Endothelial cell of umbilical vein (primary cell): ENCODE measurements around the gene TIMM50. TPM values are rescaled to one million over a fixed set of nuclear protein-coding genes. Genes with fewer than 3 reads are reported as not detected.

Experiments
- BruUV-seq: library from RNA; stranded (reverse); fragments of 400-500 nt; replicated peaks from 2 replicates; lab custom pipeline; 2021; lab: Mats Ljungman, UMichigan
- CTCF ChIA-PET: fragments of 300-600, 350-600 bp; sonication (Branson Sonifier 250); formaldehyde crosslinking; loops from one replicate; lab custom pipeline; 2021; ENCODE audit warnings: antibody characterized with exemption, inconsistent platforms; lab: Charles Lee
- POLR2A ChIA-PET: fragments of 300-600, 350-600 bp; sonication (Branson Sonifier 250); formaldehyde crosslinking; loops from one replicate; lab custom pipeline; 2021; ENCODE audit warnings: antibody characterized with exemption, inconsistent platforms; lab: Charles Lee
- DNase-seq: peaks from one replicate; pipeline ENCODE4 v3.0.0-alpha.2; 2011; ENCODE audit warnings: low read depth, low spot score
- FAIRE-seq: peaks from 2 replicates; lab custom pipeline; 2011; peaks lifted over from hg19 to GRCh38; lab: Jason Lieb, UNC
- H2AFZ ChIP-seq: 2 replicates; pipeline ENCODE4 v1.6.0; 2012; ENCODE audit warnings: low read depth, low read length, control low read depth, inconsistent platforms
- H3K27ac ChIP-seq: 2 replicates; pipeline ENCODE4 v1.5.1; 2011; ENCODE audit warnings: low read depth, mild to moderate bottlenecking, control low read depth, low read length, moderate library complexity; ENCODE audit not compliant: insufficient read depth
- H3K27me3 ChIP-seq, 2 experiments: 2 replicates each; pipeline versions ENCODE4 v1.6.0 to v1.6.1; 2011; ENCODE audit warnings: low read length in 2 of 2, mixed read lengths in 1 of 2; ENCODE audit not compliant: control insufficient read depth in 2 of 2, insufficient read depth in 2 of 2
- H3K36me3 ChIP-seq, 2 experiments: 2 replicates in 1 of 2; 3 replicates in 1 of 2; pipeline ENCODE4 v1.5.1; 2011; ENCODE audit warnings: low read length in 2 of 2, mild to moderate bottlenecking in 1 of 2, moderate library complexity in 1 of 2; ENCODE audit not compliant: control insufficient read depth in 2 of 2, insufficient read depth in 2 of 2; ENCODE audit errors: extremely low read depth in 1 of 2
- H3K4me1 ChIP-seq: 3 replicates; pipeline ENCODE4 v1.5.1; 2011; ENCODE audit warnings: mild to moderate bottlenecking, low read length; ENCODE audit not compliant: control insufficient read depth, insufficient read depth; ENCODE audit errors: extremely low read depth
- H3K4me2 ChIP-seq: 2 replicates; pipeline ENCODE4 v1.6.1; 2011; ENCODE audit warnings: low read length, control low read depth, mixed read lengths; ENCODE audit not compliant: insufficient read depth
- H3K4me3 ChIP-seq, 3 experiments: fragments of 200-600 bp in 1 of 3; sonication (generic), shearing (Covaris generic) in 1 of 3; replicated peaks in 1 of 3; 2 replicates each; pipeline ENCODE4 v1.5.1; 2011 to 2016; ENCODE audit warnings: control low read depth in 3 of 3, low read length in 3 of 3, mild to moderate bottlenecking in 2 of 3, inconsistent platforms in 1 of 3, low read depth in 1 of 3, moderate library complexity in 1 of 3; ENCODE audit not compliant: insufficient read depth in 1 of 3
- H3K79me2 ChIP-seq: 2 replicates; pipeline ENCODE4 v1.6.0; 2012; ENCODE audit warnings: low read length, inconsistent platforms; ENCODE audit not compliant: control insufficient read depth, insufficient read depth
- H3K9ac ChIP-seq: replicated peaks from 2 replicates; pipeline ENCODE3; 2011; ENCODE audit warnings: low read length, control low read depth; ENCODE audit not compliant: insufficient read depth; ENCODE audit errors: extremely low read depth
- H3K9me1 ChIP-seq: replicated peaks from 3 replicates; pipeline ENCODE4 v1.6.0; 2011; ENCODE audit warnings: mild to moderate bottlenecking, low read length; ENCODE audit not compliant: control insufficient read depth, insufficient read depth; ENCODE audit errors: extremely low read depth
- H3K9me3 ChIP-seq: replicated peaks from 2 replicates; pipeline ENCODE4 v1.5.1; 2012; ENCODE audit warnings: low read length, inconsistent platforms; ENCODE audit not compliant: control insufficient read depth, insufficient read depth
- H4K20me1 ChIP-seq: replicated peaks from 2 replicates; pipeline ENCODE3; 2011; ENCODE audit warnings: mild to moderate bottlenecking, low read length; ENCODE audit not compliant: control insufficient read depth, insufficient read depth; ENCODE audit errors: extremely low read depth
- EZH2 ChIP-seq: IDR thresholded peaks from 2 replicates; pipeline ENCODE4 v1.6.1; 2012; ENCODE audit warnings: borderline replicate concordance, low read depth, mild to moderate bottlenecking, moderate library complexity, low read length, inconsistent platforms; ENCODE audit not compliant: severe bottlenecking
- FOS ChIP-seq: IDR thresholded peaks from 2 replicates; pipeline ENCODE4 v1.6.1; 2011; ENCODE audit warnings: mild to moderate bottlenecking, low read length, moderate library complexity, borderline replicate concordance; ENCODE audit not compliant: insufficient read depth
- GATA2 ChIP-seq: IDR thresholded peaks from 2 replicates; pipeline ENCODE4 v1.7.0; 2011; ENCODE audit warnings: low read depth, mild to moderate bottlenecking, moderate library complexity, mixed read lengths, low read length; ENCODE audit not compliant: insufficient read length, insufficient read depth
- JUN ChIP-seq: IDR thresholded peaks from 2 replicates; pipeline ENCODE4 v1.6.1; 2011; ENCODE audit warnings: borderline replicate concordance, low read depth; ENCODE audit not compliant: insufficient read length, insufficient read depth
- MYC ChIP-seq: IDR thresholded peaks from one replicate; pipeline ENCODE4 v1.6.1; 2011; ENCODE audit warnings: mild to moderate bottlenecking, low read depth, low read length
- POLR2A ChIP-seq: IDR thresholded peaks from 2 replicates; pipeline ENCODE4 v1.6.1; 2012; ENCODE audit warnings: low read depth, mild to moderate bottlenecking, control low read depth, low read length
- POLR2AphosphoS5 ChIP-seq: IDR thresholded peaks from 2 replicates; pipeline ENCODE4 v1.6.1; 2012; ENCODE audit warnings: low read depth, mild to moderate bottlenecking, control low read depth, low read length, moderate library complexity; ENCODE audit not compliant: insufficient read depth
- dilution Hi-C: fragments of 300-500 bp; cut with MboI; formaldehyde crosslinking; loops from one replicate; pipeline ENCODE4 v1.15.0; 2019; ENCODE audit warnings: low sequenced_read_pairs; ENCODE audit not compliant: extremely low pct_ligation_motif_present
- intact Hi-C: fragments of 100-400 bp; cut with micrococcal nuclease; formaldehyde crosslinking; loops from one replicate; pipeline ENCODE4 v1.10.0; 2022
- polyA plus RNA-seq, 4 experiments: library from polyadenylated mRNA; depleted of rRNA in 3 of 4; stranded (reverse) in 3 of 4; unstranded in 1 of 4; fragments of >200 nt; gene quantifications; 2 replicates each; pipeline versions ENCODE4 v1.2.1 to v1.2.3, GENCODE V29; 2011 to 2012; ENCODE audit warnings: missing spikeins in 1 of 4
- total RNA-seq: library from RNA; stranded (reverse); gene quantifications from 2 replicates; pipeline ENCODE4 v1.2.3, GENCODE V29; 2021
- TF ChIP-seq, protein P1 (sequence below), 2 donors: IDR thresholded peaks; 1 replicate in 1 of 2; 2 replicates in 1 of 2; pipeline ENCODE4 v1.5.1; 2011; ENCODE audit warnings: low read length in 2 of 2, mild to moderate bottlenecking in 2 of 2, moderate library complexity in 2 of 2, control low read depth in 1 of 2, inconsistent platforms in 1 of 2, low read depth in 1 of 2; ENCODE audit not compliant: insufficient read depth in 1 of 2; ENCODE audit errors: extremely low read depth in 1 of 2
- TF ChIP-seq, protein P2 (sequence below): IDR thresholded peaks from 2 replicates; pipeline ENCODE4 v1.6.1; 2011; ENCODE audit not compliant: insufficient read depth, insufficient read length

Gene TIMM50
- total and polyA plus RNA-seq, 2 donors (not counting 3 experiments of a cell fraction or from before 2014, with no cell fraction given): 85.7 to 118 TPM

DNA sequence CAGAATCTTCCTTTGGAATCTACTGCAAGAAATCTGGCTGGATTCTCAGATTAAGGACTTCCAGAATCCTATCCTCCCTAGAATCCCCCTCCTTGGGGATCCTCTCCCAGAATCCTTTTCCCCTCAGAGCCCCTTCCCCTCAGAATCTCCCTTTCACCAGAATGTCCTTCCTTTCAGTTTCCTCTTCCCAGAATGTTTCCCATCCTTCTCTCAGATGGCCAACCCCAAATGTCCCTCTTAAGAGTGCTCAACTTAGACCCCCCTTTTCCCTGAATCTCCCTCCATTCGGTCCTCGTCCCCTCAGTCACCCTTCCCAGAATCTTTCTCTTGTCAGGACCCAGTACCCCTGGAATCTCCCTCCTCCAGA, 44.3 kb upstream of the TIMM50 start:
- Histone ChIP-seq H3K9me3 (no peaks in the 10 kb centered on the region), H3K36me3 (peaks cover 11 to 16% of the 10 kb centered on the region in 2 experiments), H3K4me1 (peaks cover 22% of the 10 kb centered on the region), H3K27me3 (no peaks in the 10 kb centered on the region), H3K79me2 (peaks cover 31% of the 10 kb centered on the region), H3K4me3 (peak overlapping the region; percentile 45 to 96 (median 96)), H2AFZ (peak overlapping the region; percentile 17), H4K20me1 (no peaks in the 10 kb centered on the region), H3K4me2 (peak overlapping the region; percentile 60), H3K9ac (peak overlapping the region; percentile 100), H3K9me1 (no peaks in the 10 kb centered on the region), H3K27ac (peak overlapping the region; percentile 51)
- no peak for FAIRE-seq
- TF ChIP-seq EZH2 (no peak), POLR2A (no peak), MYC (no peak), POLR2AphosphoS5 (no peak), JUN (no peak), GATA2 (no peak), FOS (no peak)
- TF ChIP-seq, protein P1, sequence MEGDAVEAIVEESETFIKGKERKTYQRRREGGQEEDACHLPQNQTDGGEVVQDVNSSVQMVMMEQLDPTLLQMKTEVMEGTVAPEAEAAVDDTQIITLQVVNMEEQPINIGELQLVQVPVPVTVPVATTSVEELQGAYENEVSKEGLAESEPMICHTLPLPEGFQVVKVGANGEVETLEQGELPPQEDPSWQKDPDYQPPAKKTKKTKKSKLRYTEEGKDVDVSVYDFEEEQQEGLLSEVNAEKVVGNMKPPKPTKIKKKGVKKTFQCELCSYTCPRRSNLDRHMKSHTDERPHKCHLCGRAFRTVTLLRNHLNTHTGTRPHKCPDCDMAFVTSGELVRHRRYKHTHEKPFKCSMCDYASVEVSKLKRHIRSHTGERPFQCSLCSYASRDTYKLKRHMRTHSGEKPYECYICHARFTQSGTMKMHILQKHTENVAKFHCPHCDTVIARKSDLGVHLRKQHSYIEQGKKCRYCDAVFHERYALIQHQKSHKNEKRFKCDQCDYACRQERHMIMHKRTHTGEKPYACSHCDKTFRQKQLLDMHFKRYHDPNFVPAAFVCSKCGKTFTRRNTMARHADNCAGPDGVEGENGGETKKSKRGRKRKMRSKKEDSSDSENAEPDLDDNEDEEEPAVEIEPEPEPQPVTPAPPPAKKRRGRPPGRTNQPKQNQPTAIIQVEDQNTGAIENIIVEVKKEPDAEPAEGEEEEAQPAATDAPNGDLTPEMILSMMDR (IDR thresholded peaks at IDR 0.05; ENCODE audit: extremely low read depth in 1 of 2, insufficient read depth in 1 of 2, low read depth in 1 of 2, low read length in 2 of 2): no peak
- TF ChIP-seq, protein P2, sequence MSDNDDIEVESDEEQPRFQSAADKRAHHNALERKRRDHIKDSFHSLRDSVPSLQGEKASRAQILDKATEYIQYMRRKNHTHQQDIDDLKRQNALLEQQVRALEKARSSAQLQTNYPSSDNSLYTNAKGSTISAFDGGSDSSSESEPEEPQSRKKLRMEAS: no peak
- BruUV-seq: TSS peak; percentile 97
- ChIA-PET POLR2A (interaction anchor here (0.6 to 1.7 kb wide), 18 partner anchors 9 to 96 kb away, joined by 3 to 18 read pairs (median 5); partner anchors contain the start of genes EID2B, MED29, PAF1 and PLEKHG2), CTCF (interaction anchor here (0.7 to 1.8 kb wide), 11 partner anchors 8 to 96 kb away, joined by 3 to 13 read pairs (median 5); partner anchors contain the start of genes MED29, PAF1, PLEKHG2 and SAMD4B)
- intact Hi-C loops (loop anchor here (1.0 to 2.0 kb wide), 2 partner anchors 9 to 44 kb away; partner anchors contain the start of genes SUPT5H and TIMM50), dilution Hi-C loops (no loop called here)
- no peak for DNase-seq
